ENCODE results near the gene PPIP5K1. TPM values are rescaled to one million over a fixed set of nuclear protein-coding genes. Genes with fewer than 3 reads are reported as not detected.

Gene PPIP5K1
- total and polyA plus RNA-seq, 9 of the 15 experiments (the other 6 are each of a cell fraction or from before 2014, with no cell fraction given): 2.5 to 74.6 (median 35.1) TPM

DNA sequence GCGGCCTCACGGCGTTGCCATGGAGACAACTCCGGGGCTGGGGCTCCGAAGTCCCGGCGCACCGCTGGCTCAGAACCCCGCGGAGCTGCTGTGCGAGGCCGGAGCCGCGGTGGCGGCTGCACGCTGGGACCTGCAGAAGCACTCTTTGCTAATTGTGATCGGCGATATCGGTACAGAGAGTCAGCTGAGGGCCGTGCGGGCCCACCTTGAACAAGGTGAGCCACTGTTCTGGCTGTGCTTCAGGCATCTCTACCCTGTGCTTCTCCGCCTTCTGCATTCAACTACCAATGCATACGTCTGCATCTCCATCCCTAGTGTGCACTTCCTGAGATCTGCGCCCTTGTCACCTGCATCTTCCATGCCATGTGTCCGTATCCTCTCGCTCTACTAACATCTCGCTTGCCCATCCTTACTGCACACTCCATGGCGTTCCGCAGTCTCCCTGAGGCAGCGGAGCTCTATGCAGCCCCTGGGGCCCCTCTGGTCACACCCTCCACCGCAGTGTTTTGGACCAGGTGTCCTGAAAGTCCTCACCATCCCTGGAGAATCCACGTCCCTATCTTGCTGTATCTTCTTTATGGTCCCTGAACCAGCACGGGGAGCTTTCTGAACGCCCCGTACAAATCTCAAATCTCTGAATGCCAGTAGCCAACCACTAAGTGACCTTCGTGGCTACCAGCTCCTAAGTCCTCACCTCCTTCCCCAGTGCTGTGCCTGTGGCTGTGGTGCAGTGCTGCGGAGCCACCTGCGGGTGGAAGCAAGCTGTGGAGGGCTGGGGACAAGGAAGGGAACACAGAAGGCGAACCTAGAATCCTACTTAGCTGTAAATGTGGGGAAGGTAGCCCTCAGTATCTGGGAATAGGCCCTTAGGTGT lies 78.8 kb downstream of the PPIP5K1 start (continued):
- TF ChIP-seq MGA (IDR thresholded peaks at IDR 0.05): no peak
- TF ChIP-seq SETDB1 (IDR thresholded peaks at IDR 0.05; ENCODE audit: low read length): no peak
- no peak for TF ChIP-seq CBX2 (IDR thresholded peaks at IDR 0.05; ENCODE audit: insufficient read depth, low read length, poor library complexity, severe bottlenecking)
- no peak for TF ChIP-seq POU5F1 (IDR thresholded peaks at IDR 0.05; ENCODE audit: borderline replicate concordance, low read depth, low read length, partially characterized antibody)
- TF ChIP-seq ZNF609 (CRISPR knock-in tag; IDR thresholded peaks at IDR 0.05; ENCODE audit: borderline replicate concordance): no peak
- no peak for TF ChIP-seq ZNF644 (tag; IDR thresholded peaks at IDR 0.05; ENCODE audit: low read depth)

All from K562 (cell line).